ENCODE results near the gene SEPTIN8. TPM values are rescaled to one million over a fixed set of nuclear protein-coding genes. Genes with fewer than 3 reads are reported as not detected.
A peak's percentile ranks its signal among the peaks of the same experiment; 100 is the strongest.

The SEPTIN8 gene
- total and polyA plus RNA-seq, 12 donors: 11.3 to 41.8 (median 30.4) TPM

DNA sequence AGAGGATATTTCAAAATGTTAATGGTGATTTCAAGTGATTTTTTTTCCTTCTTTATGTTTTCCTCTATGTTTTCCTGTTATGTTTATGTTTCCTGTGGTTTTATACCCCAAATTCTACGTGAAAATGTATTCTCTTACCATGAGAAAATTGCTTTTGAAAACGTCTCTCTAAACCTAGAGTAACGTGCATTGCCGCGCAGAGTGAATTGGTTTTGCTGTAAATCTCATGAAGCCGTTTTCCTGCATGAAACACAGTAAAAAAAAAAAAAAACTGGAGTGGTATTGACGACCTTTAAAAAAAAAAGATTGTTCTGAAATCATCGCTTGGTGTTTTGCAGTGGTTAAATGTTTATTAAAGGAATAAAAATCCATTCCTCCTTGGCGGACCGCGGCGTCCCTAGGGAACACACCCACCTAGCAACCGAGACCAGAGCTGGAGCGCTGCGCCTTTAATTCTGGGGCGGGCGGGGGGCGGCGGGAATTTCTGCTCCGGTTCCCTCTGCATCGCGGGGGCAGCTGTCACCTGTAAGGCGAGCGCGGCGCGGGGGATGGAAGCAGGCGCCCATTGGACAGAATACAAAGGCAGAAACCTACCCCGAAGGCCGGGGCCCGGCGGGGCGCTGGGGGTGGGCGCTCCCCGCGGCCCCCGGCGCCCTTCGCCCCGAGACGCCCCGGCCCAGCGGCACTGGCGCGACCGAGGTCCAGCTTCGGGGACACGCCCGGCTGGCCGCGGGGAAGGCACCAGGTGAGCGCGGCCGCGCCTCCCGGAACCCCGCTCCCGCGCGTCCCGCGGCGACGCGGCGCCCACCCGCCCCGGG lies 36.0 kb upstream of the SEPTIN8 start, which contains the start of gene SOWAHA:
Gene SOWAHA (plus strand): TSS at position 522 of the 818 bp plus-strand sequence. CDS start 320 bp downstream, outside the sequence.
- Histone ChIP-seq H3K9me3 (no peaks in the 10 kb centered on the region), H3K36me3 (no peaks in the 10 kb centered on the region), H3K4me3 (peak within 1 kb of the TSS; percentile 5 to 49 (median 42)), H3K27me3 (peaks cover 6 to 76% (median 55%) of the 10 kb centered on the region in 7 donors), H3K27ac (no peak within 1 kb of the TSS), H3K4me1 (peaks cover 0 to 17% (median 7%) of the 10 kb centered on the region in 9 donors)
- 3 to 4% methylated on average over 59 to 68 of the region's 68 CpGs for WGBS, 2 donors
- DNase-seq: no peak
- ATAC-seq: peak in 1 of 8 donors; percentile 33
- intact Hi-C loops (cut with DNase I): loop anchor here in 4 of 10 donors (10.0 kb wide), 3 partner anchors 58 to 428 kb away; no protein-coding TSS in a partner anchor
- TF ChIP-seq, protein P1, sequence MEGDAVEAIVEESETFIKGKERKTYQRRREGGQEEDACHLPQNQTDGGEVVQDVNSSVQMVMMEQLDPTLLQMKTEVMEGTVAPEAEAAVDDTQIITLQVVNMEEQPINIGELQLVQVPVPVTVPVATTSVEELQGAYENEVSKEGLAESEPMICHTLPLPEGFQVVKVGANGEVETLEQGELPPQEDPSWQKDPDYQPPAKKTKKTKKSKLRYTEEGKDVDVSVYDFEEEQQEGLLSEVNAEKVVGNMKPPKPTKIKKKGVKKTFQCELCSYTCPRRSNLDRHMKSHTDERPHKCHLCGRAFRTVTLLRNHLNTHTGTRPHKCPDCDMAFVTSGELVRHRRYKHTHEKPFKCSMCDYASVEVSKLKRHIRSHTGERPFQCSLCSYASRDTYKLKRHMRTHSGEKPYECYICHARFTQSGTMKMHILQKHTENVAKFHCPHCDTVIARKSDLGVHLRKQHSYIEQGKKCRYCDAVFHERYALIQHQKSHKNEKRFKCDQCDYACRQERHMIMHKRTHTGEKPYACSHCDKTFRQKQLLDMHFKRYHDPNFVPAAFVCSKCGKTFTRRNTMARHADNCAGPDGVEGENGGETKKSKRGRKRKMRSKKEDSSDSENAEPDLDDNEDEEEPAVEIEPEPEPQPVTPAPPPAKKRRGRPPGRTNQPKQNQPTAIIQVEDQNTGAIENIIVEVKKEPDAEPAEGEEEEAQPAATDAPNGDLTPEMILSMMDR (IDR thresholded peaks at IDR 0.05): no peak

DNA sequence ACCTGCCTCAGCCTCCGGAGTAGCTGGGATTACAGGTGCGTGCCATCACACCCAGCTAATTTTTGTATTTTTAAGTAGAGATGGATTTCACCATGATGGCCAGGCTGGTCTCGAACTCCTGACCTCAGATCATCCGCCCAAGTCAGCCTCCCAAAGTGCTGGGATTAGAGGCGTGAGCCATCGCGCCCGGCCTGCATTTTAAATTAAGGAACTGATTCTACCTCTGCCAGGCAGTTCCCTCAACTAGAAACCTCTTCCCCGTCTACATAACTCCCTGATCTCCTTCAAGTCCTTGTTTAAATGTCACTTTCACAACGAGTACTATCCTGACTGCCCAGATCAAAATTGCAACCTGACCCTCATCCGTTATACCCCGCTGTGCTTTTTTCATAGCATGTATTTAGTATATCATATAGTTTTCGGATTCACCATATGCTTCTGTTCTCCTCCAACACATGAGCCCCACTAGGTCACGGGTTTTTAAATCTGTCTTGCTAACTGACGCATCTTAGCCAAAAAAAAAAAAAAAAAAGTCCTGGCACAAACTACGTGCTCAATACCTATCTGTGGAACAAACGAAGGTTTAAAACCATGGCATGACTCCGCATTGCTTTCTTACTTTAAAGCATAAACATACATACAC lies 35.2 kb upstream of the SEPTIN8 start:
- no peak overlapping the region for H3K27ac ChIP-seq
- no peaks in the 10 kb centered on the region for H3K9me3 ChIP-seq
- no peak overlapping the region for H3K4me3 ChIP-seq
- no peak for ATAC-seq
- no peak for DNase-seq
- no peaks in the 10 kb centered on the region for H3K36me3 ChIP-seq
- TF ChIP-seq, protein P1 (IDR thresholded peaks at IDR 0.05): no peak
- peaks cover 6 to 83% (median 59%) of the 10 kb centered on the region in 7 donors for H3K27me3 ChIP-seq
- intact Hi-C loops (cut with DNase I): loop anchor here in 4 of 10 donors (10.0 kb wide), 3 partner anchors 57 to 427 kb away; no protein-coding TSS in a partner anchor
- 48 to 49% methylated on average over 18 of the region's 18 CpGs for WGBS, 2 donors
- H3K4me1 ChIP-seq: peaks cover 0 to 17% (median 7%) of the 10 kb centered on the region in 9 donors

DNA sequence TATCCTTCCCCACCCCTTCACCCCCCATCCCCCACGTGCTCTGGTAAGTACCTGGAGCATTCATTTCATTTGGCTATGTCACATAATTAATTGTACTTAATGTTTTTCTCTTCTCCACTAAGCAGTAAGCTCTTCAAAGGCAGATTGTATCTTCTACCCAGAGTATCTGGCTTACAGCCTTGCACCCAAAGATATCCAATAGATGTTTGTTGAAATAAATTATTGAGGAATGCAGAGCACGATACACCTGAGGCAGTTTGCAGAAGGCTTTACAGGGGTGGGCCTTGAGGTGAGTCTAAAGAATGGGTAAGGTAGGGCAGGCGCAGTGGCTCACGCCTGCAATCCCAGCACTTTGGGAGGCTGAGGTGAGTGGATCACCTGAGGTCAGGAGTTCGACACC lies 33.6 kb upstream of the SEPTIN8 start:
- no peak overlapping the region for H3K4me3 ChIP-seq
- no peaks in the 10 kb centered on the region for H3K9me3 ChIP-seq
- no peak overlapping the region for H3K27ac ChIP-seq
- H3K36me3 ChIP-seq: no peaks in the 10 kb centered on the region
- peaks cover 0 to 17% (median 7%) of the 10 kb centered on the region in 9 donors for H3K4me1 ChIP-seq
- H3K27me3 ChIP-seq: peaks cover 6 to 96% (median 64%) of the 10 kb centered on the region in 7 donors
- TF ChIP-seq, protein P1 (IDR thresholded peaks at IDR 0.05): no peak
- DNase-seq (no peak), ATAC-seq (no peak)
- intact Hi-C loops (cut with DNase I): loop anchor here in 4 of 10 donors (10.0 kb wide), 3 partner anchors 56 to 426 kb away; no protein-coding TSS in a partner anchor
- 87 to 88% methylated on average over 5 of the region's 5 CpGs for WGBS, 2 donors

GRCh38 chr5:132808866-132809265 lies 31.8 kb upstream of the SEPTIN8 start:
- intact Hi-C loops (cut with DNase I): no loop called here
- no peak for DNase-seq
- no peaks in the 10 kb centered on the region for H3K36me3 ChIP-seq
- no peak overlapping the region for H3K27ac ChIP-seq
- TF ChIP-seq, protein P1 (IDR thresholded peaks at IDR 0.05): no peak
- ATAC-seq: no peak
- H3K4me1 ChIP-seq: peaks cover 0 to 13% (median 7%) of the 10 kb centered on the region in 9 donors
- WGBS, 2 donors: 43 to 45% methylated on average over 3 of the region's 3 CpGs
- H3K4me3 ChIP-seq: no peak overlapping the region
- H3K9me3 ChIP-seq: no peaks in the 10 kb centered on the region
- H3K27me3 ChIP-seq: peaks cover 6 to 78% (median 60%) of the 10 kb centered on the region in 7 donors

Measured in heart right ventricle (tissue), 16 donors.